GM12874 (cell line): ENCODE measurements around the gene TSPAN9.

ENCODE experiments used
- TF ChIP-seq, protein P1 (sequence below): IDR thresholded peaks from 2 replicates; pipeline ENCODE4 v1.5.1; 2011; ENCODE audit warnings: low read depth, mild to moderate bottlenecking, control low read depth, low read length, moderate library complexity; ENCODE audit not compliant: insufficient read depth

The TSPAN9 gene

DNA sequence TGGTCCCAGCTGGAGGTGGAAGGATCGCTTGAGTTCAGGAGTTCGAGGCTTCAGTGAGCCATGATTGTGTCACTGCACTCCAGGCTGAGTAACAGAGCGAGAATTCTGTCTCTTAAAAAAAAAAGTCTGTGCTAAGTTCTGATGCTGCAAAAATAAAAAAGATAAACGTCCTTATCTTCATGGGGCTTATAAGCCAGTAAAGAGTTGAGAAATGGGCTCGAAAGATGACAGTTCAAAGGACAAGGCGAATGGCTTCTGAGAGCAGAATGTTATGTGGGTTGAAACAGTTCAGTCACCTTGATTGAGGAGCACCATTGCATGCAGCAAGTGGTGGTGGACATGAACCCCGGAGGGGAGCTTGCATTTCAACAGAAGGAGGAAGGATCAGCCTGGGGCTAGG is 4.7 kb downstream of the TSPAN9 start:
- TF ChIP-seq, protein P1, sequence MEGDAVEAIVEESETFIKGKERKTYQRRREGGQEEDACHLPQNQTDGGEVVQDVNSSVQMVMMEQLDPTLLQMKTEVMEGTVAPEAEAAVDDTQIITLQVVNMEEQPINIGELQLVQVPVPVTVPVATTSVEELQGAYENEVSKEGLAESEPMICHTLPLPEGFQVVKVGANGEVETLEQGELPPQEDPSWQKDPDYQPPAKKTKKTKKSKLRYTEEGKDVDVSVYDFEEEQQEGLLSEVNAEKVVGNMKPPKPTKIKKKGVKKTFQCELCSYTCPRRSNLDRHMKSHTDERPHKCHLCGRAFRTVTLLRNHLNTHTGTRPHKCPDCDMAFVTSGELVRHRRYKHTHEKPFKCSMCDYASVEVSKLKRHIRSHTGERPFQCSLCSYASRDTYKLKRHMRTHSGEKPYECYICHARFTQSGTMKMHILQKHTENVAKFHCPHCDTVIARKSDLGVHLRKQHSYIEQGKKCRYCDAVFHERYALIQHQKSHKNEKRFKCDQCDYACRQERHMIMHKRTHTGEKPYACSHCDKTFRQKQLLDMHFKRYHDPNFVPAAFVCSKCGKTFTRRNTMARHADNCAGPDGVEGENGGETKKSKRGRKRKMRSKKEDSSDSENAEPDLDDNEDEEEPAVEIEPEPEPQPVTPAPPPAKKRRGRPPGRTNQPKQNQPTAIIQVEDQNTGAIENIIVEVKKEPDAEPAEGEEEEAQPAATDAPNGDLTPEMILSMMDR: no peak

DNA sequence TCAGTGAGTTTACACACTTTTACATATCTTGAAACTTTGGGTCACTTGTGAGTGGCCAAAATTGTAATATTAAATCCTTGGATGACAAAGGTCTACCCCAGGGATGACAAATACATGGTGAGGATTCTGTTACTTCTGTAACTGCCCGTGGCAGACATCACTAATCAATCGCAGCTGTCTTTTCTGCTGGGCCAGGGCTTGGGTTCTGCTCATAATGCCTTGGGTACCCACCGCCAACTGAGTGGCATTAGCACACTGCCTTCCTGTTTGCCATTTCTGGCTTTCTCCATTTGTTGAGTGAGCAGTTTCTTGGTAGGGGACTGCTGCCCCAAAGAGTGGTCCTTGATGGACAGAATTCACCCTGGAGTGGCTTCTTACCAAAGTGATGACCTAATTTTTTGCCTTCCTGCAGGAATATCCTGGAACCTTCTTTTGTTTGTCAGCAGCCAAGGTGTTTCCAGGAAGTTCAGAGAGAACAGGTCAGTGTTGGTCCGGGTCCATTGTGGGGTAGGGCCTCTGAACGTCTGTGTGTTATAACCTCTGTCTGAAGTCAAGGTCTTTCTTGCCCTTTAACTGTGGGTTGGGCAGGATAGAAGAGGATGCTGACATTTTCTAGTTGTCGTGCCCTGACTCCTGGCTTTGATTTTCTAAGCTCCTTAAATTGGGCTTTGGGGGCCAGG is 6.2 kb downstream of the TSPAN9 start:
- TF ChIP-seq, protein P1: no peak

DNA sequence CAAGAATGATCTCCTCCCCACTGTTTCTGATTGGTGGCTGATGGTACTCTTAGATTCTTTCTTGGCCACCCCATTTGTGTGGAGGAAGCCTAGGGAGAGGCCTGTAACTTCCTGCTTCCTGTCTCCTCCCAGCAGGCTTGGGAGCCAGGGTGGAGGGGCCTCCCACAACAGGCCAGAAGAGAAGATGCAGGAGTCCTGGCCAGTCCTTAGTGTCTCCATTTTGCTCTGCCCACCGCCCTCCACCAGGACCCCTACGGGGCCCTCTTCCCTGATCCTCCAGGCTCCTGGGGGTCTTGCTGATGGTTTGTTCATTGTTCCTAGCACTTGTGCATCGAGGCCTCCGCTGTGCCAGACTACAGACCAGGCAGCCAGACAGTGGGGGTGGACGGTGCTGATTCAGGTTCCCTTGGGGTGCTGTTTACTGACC is 6.8 kb downstream of the TSPAN9 start:
- TF ChIP-seq, protein P1: no peak

DNA sequence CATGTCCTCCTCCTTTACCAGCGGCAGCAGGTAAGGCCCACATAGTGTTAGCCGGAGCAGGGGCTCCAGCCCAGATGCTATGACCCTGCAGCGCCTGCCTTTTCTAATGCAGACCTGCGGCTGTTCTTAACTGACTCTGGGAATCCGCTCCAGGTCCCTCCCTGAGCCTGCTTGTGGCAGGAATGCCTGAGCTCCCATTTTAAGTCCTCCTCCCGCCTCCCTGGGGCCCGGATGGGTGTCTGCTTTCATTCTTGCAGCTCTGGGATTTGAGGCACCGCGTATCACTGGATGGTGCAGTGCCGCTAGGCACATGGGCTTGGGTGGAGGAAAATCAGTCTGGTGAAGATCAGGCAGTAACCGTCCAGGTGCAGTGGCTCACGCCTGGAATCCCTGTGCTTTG is 7.6 kb downstream of the TSPAN9 start:
- TF ChIP-seq, protein P1: no peak

DNA sequence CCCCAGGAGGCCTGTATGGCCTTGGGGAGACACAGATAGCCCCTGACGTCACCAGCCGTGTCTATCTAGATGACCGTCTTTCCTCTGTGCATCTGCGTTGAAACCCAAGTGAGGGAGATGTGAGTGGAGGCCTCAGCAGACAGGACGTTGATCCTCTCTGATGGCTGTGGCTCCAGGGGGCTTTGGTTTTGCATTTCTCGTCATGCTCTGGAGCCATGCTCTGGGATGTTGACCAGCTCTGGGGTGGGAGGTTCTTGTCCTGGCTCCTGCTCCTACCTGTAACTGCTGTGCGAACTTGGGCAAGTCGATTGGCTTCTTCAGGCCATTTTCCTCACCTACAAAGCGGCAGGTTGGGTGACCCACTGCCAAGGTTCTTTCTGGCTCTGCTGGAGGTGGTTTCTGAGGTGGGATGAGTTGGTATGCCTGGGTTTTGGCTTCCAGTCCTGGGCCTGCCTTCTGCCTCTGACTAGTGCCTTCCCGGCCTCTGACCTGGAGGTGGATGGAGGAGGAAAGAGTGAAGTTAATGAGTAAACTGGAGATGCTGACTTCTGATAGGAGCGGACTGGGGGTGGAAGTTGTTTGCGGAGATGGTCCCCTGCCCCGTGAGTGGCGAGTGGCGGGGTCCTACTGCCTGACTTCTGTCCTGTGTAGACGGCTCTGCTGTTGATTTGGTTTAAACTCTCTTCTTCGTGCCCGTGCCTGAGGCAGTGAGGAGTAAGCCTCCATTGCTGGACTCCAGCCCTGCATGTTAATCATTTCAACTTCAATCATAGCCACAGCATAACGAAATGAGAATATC is 8.4 kb downstream of the TSPAN9 start:
- TF ChIP-seq, protein P1: no peak

DNA sequence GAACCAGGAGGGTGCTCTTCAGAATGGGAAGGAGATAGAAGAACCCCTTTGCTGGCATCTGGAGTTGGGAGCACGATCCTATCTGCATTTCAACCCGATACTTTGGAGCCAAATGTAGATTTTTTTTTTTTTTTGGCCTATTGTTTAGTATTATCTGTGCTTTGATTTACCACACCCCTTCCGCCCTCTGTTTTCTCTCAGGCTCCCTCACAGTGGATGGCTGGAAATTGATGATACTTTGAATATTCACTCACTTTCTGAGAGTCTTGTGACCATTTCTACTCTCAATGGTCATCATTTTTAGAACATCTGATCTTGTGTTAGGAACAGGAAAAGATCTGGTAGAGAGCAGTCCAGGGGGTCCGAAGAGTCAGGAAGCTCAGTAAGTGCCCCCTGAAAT is 9.0 kb downstream of the TSPAN9 start:
- TF ChIP-seq, protein P1: no peak

DNA sequence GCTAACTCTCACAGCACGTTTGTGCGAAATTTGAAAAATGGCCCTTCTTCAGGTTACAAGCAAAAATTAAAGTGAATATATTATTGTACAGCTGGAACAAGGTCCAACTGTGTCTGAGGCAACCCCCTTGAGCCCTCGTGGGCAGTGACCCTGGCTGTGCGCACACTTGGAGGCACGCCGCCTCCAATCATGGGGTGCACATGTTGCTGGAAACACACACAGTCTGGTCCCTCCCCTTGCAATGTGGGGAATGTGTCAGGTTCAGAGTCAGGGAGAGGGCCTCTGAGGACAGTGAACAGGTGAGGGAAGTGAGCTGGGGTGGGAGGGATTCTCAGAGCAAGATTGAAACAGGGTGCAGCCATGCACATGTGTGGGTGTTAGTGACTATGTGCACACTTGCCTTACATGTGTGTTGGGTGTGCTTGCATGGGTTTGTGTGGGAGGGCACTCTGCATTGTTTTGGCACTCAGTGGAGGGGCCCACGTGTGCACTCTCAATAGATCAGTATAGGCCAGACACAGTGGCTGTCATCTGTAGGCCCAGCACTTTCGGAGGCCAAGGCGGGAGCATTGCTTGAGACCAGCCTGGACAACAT is 9.6 kb downstream of the TSPAN9 start:
- TF ChIP-seq, protein P1: no peak
